ENCODE data around the gene GPC6. TPM values are rescaled to one million over a fixed set of nuclear protein-coding genes. Genes with fewer than 3 reads are reported as not detected.
A peak's percentile ranks its signal among the peaks of the same experiment; 100 is the strongest.

Gene GPC6
- total and polyA plus RNA-seq, 2 experiments from 2014 or later = 26.0 to 92.8 TPM

DNA sequence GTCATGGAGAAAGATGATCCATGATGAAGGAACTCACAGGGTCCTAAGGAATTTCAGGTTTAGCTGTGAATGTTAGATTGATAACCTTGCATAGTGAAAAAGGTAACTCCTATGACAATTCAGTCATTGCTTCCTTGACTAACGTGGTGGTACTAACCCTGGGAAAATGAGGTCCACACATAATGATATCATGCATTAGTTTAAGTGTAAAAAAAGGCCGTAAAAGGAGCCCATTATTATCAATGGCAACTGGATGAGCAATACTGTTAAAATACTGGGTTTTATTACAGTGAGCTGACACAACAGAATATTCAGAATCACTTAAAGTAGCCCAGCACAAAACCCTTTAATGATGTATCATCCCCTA, 737.5 kb downstream of the GPC6 start:
- H4K20me1 ChIP-seq (ENCODE audit: insufficient read depth, poor library complexity, severe bottlenecking) = no peaks in the 10 kb centered on the region
- no peaks in the 10 kb centered on the region for H3K9me2 ChIP-seq (replicated peaks; ENCODE audit: insufficient read depth)
- no peak for TF ChIP-seq EZH2phosphoT487 (IDR thresholded peaks at IDR 0.05; ENCODE audit: low read depth, severe bottlenecking, unreplicated experiment)
- TF ChIP-seq, protein P1, sequence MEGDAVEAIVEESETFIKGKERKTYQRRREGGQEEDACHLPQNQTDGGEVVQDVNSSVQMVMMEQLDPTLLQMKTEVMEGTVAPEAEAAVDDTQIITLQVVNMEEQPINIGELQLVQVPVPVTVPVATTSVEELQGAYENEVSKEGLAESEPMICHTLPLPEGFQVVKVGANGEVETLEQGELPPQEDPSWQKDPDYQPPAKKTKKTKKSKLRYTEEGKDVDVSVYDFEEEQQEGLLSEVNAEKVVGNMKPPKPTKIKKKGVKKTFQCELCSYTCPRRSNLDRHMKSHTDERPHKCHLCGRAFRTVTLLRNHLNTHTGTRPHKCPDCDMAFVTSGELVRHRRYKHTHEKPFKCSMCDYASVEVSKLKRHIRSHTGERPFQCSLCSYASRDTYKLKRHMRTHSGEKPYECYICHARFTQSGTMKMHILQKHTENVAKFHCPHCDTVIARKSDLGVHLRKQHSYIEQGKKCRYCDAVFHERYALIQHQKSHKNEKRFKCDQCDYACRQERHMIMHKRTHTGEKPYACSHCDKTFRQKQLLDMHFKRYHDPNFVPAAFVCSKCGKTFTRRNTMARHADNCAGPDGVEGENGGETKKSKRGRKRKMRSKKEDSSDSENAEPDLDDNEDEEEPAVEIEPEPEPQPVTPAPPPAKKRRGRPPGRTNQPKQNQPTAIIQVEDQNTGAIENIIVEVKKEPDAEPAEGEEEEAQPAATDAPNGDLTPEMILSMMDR (IDR thresholded peaks at IDR 0.05; ENCODE audit: poor library complexity) = no peak
- no peak for TF ChIP-seq EZH2 (IDR thresholded peaks at IDR 0.05; ENCODE audit: borderline replicate concordance)
- DNase-seq (ENCODE audit: low spot score) = no peak
- no peak overlapping the region for H3K4me2 ChIP-seq
- H3K36me3 ChIP-seq (replicated peaks; ENCODE audit: insufficient read depth, low read depth) = no peaks in the 10 kb centered on the region
- H3K27ac ChIP-seq = peak overlapping the region; percentile 21
- no peaks in the 10 kb centered on the region for H3K9me3 ChIP-seq (ENCODE audit: low read depth)
- WGBS (ENCODE audit: low lambda C conversion rate, missing lambda C conversion rate) = 70% methylated on average over 2 of the region's 2 CpGs
- H3K4me1 ChIP-seq (ENCODE audit: insufficient read depth) = peaks cover 8% of the 10 kb centered on the region
- H2AFZ ChIP-seq = no peak overlapping the region
- H3K4me3 ChIP-seq = no peak overlapping the region
- H3K79me2 ChIP-seq = no peaks in the 10 kb centered on the region
- no peaks in the 10 kb centered on the region for H3K27me3 ChIP-seq

GRCh38 chr13:93965587-93965986, 739.0 kb downstream of the GPC6 start:
- no peak overlapping the region for H3K4me2 ChIP-seq
- H3K4me1 ChIP-seq (ENCODE audit: insufficient read depth) = peaks cover 8% of the 10 kb centered on the region
- no peak overlapping the region for H2AFZ ChIP-seq
- H3K79me2 ChIP-seq = no peaks in the 10 kb centered on the region
- TF ChIP-seq EZH2phosphoT487 (IDR thresholded peaks at IDR 0.05; ENCODE audit: low read depth, severe bottlenecking, unreplicated experiment) (no peak), EZH2 (IDR thresholded peaks at IDR 0.05; ENCODE audit: borderline replicate concordance) (no peak)
- TF ChIP-seq, protein P1 (IDR thresholded peaks at IDR 0.05; ENCODE audit: poor library complexity) = no peak
- H3K27me3 ChIP-seq = no peaks in the 10 kb centered on the region
- H3K36me3 ChIP-seq (replicated peaks; ENCODE audit: insufficient read depth, low read depth) = no peaks in the 10 kb centered on the region
- H3K9me3 ChIP-seq (ENCODE audit: low read depth) = no peaks in the 10 kb centered on the region
- no peak overlapping the region for H3K27ac ChIP-seq
- 96% methylated on average over 3 of the region's 3 CpGs for WGBS (ENCODE audit: low lambda C conversion rate, missing lambda C conversion rate)
- no peaks in the 10 kb centered on the region for H3K9me2 ChIP-seq (replicated peaks; ENCODE audit: insufficient read depth)
- H3K4me3 ChIP-seq = no peak overlapping the region
- no peaks in the 10 kb centered on the region for H4K20me1 ChIP-seq (ENCODE audit: insufficient read depth, poor library complexity, severe bottlenecking)
- no peak for DNase-seq (ENCODE audit: low spot score)

DNA sequence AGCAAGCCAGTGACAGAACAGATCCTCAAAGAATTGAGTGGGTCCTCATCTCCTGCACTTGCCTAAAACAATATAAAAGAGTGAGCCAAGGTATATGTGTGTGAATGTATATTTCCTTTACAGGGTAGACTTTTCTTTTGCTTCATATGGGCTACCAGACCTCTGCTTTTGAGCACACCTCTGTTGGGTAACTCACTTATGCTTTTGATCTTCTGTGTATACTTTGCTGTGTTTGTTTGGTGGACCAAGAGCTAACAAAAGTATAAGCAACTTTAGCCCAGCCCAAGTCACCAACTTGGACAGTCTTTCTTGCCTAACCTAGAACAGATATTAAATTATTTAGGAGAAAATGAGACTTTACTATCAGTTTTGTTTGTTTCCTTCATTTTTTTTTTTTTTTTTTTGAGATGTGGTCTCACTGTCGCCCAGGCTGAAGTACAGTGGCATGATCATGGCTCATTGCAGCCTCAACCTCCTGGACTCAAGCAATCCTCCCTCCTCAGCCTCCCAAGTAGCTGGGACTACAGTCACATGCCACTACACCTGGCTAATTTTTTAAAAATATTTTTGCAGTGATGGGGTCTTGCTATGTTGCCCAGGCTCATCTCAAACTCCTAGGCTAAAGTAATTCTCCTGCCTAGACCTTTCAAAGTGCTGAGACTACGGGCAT, 739.8 kb downstream of the GPC6 start:
- no peaks in the 10 kb centered on the region for H3K9me2 ChIP-seq (replicated peaks; ENCODE audit: insufficient read depth)
- peaks cover 8% of the 10 kb centered on the region for H3K4me1 ChIP-seq (ENCODE audit: insufficient read depth)
- DNase-seq (ENCODE audit: low spot score) = no peak
- no peak overlapping the region for H2AFZ ChIP-seq
- no peak overlapping the region for H3K4me2 ChIP-seq
- WGBS (ENCODE audit: low lambda C conversion rate, missing lambda C conversion rate) = 94% methylated on average over 2 of the region's 2 CpGs
- H3K27me3 ChIP-seq = no peaks in the 10 kb centered on the region
- H4K20me1 ChIP-seq (ENCODE audit: insufficient read depth, poor library complexity, severe bottlenecking) = no peaks in the 10 kb centered on the region
- no peak for TF ChIP-seq EZH2phosphoT487 (IDR thresholded peaks at IDR 0.05; ENCODE audit: low read depth, severe bottlenecking, unreplicated experiment)
- TF ChIP-seq EZH2 (IDR thresholded peaks at IDR 0.05; ENCODE audit: borderline replicate concordance) = no peak
- TF ChIP-seq, protein P1 (IDR thresholded peaks at IDR 0.05; ENCODE audit: poor library complexity) = no peak
- H3K9me3 ChIP-seq (ENCODE audit: low read depth) = no peaks in the 10 kb centered on the region
- no peaks in the 10 kb centered on the region for H3K36me3 ChIP-seq (replicated peaks; ENCODE audit: insufficient read depth, low read depth)
- no peaks in the 10 kb centered on the region for H3K79me2 ChIP-seq
- H3K4me3 ChIP-seq = no peak overlapping the region
- H3K27ac ChIP-seq = no peak overlapping the region
